Karpas-422 (cell line): Measurements from ENCODE around the gene EYA2. TPM values are rescaled to one million over a fixed set of nuclear protein-coding genes. Genes with fewer than 3 reads are reported as not detected.
"Not testable (repeated sequence)": the region's sequence is repeated elsewhere in the genome, so short reads cannot be mapped to it uniquely, and the experiment has no call there.

Experiments
- DNase-seq: peaks from one replicate; pipeline ENCODE4 v3.0.0-alpha.2; 2015
- H2AFZ ChIP-seq: fragments of 200-600 bp; sonication (generic); 2 replicates; pipeline ENCODE4 v1.6.1; 2014; ENCODE audit warnings: antibody characterized with exemption, low read length, mixed read lengths
- H3K27ac ChIP-seq: fragments of 200-600 bp; sonication (generic); 2 replicates; pipeline ENCODE4 v1.5.1; 2014; ENCODE audit warnings: mild to moderate bottlenecking, low read length, moderate library complexity
- H3K27me3 ChIP-seq: fragments of 200-600 bp; sonication (generic); 2 replicates; pipeline ENCODE4 v1.6.1; 2014; ENCODE audit warnings: low read length, mixed read lengths
- H3K36me3 ChIP-seq: fragments of 200-600 bp; sonication (generic); 2 replicates; pipeline ENCODE4 v1.6.1; 2014; ENCODE audit warnings: low read length, mixed read lengths; ENCODE audit not compliant: insufficient read depth
- H3K4me1 ChIP-seq: fragments of 200-600 bp; sonication (generic); 2 replicates; pipeline ENCODE4 v1.6.1; 2014; ENCODE audit warnings: mild to moderate bottlenecking, low read length, mixed read lengths
- H3K4me2 ChIP-seq: fragments of 200-600 bp; sonication (generic); 2 replicates; pipeline ENCODE4 v1.6.1; 2014; ENCODE audit warnings: low read length, low read depth, mild to moderate bottlenecking; ENCODE audit not compliant: poor library complexity, severe bottlenecking
- H3K4me3 ChIP-seq: fragments of 200-600 bp; sonication (generic); 2 replicates; pipeline ENCODE4 v1.5.1; 2014; ENCODE audit warnings: mild to moderate bottlenecking, antibody characterized with exemption, low read length, mixed read lengths
- H3K79me2 ChIP-seq: fragments of 200-600 bp; sonication (generic); 2 replicates; pipeline ENCODE4 v1.6.1; 2014; ENCODE audit warnings: mild to moderate bottlenecking, low read length, mixed read lengths
- H3K9ac ChIP-seq: fragments of 200-600 bp; sonication (generic); 2 replicates; pipeline ENCODE4 v1.6.0; 2014; ENCODE audit warnings: low read length
- H3K9me2 ChIP-seq: fragments of 200-600 bp; sonication (generic), shearing (Covaris generic); replicated peaks from 2 replicates; pipeline ENCODE4 v1.6.0; 2014; ENCODE audit warnings: mild to moderate bottlenecking, low read length, moderate library complexity; ENCODE audit not compliant: insufficient read depth
- H3K9me3 ChIP-seq: fragments of 300-700, 200-600 bp; sonication (generic); 2 replicates; pipeline ENCODE4 v1.6.1; 2014; ENCODE audit warnings: low read length, mixed read lengths
- H4K20me1 ChIP-seq: fragments of 200-600 bp; sonication (generic); 2 replicates; pipeline ENCODE4 v1.6.1; 2014; ENCODE audit warnings: mild to moderate bottlenecking, antibody characterized with exemption, low read length, low read depth; ENCODE audit not compliant: insufficient read depth
- total RNA-seq: library from RNA; depleted of rRNA; stranded (reverse); fragments of >200 nt; shearing (Covaris generic); gene quantifications from 2 replicates; pipeline ENCODE4 v1.2.3, GENCODE V29; 2014; ENCODE audit warnings: low replicate concordance

EYA2 gene
- total RNA-seq, 1 experiment from 2014 or later: not detected

- H3K4me3 ChIP-seq: no peak overlapping the region
- H3K9me2 ChIP-seq: no peaks in the 10 kb centered on the region
- no peak overlapping the region for H3K4me2 ChIP-seq
- no peaks in the 10 kb centered on the region for H3K36me3 ChIP-seq
- H3K9ac ChIP-seq: no peak overlapping the region
- no peak overlapping the region for H3K27ac ChIP-seq
- no peak overlapping the region for H2AFZ ChIP-seq
- DNase-seq: no peak
- no peaks in the 10 kb centered on the region for H4K20me1 ChIP-seq
- H3K9me3 ChIP-seq: no peaks in the 10 kb centered on the region
- no peaks in the 10 kb centered on the region for H3K79me2 ChIP-seq
- H3K27me3 ChIP-seq: no peaks in the 10 kb centered on the region
- H3K4me1 ChIP-seq: no peaks in the 10 kb centered on the region
Measured at GRCh38 chr20:46915575-46916257, 21.1 kb downstream of the EYA2 start.

GRCh38 chr20:46916258-46916603 is 21.6 kb downstream of the EYA2 start:
- Histone ChIP-seq H3K9me3 (no peaks in the 10 kb centered on the region), H3K9me2 (no peaks in the 10 kb centered on the region), H2AFZ (no peak overlapping the region), H3K4me1 (no peaks in the 10 kb centered on the region), H3K36me3 (no peaks in the 10 kb centered on the region), H3K9ac (no peak overlapping the region), H3K79me2 (no peaks in the 10 kb centered on the region), H3K27ac (no peak overlapping the region), H4K20me1 (no peaks in the 10 kb centered on the region), H3K4me2 (no peak overlapping the region), H3K4me3 (no peak overlapping the region), H3K27me3 (no peaks in the 10 kb centered on the region)
- no peak for DNase-seq

- H3K27me3 ChIP-seq: no peaks in the 10 kb centered on the region
- H3K79me2 ChIP-seq: no peaks in the 10 kb centered on the region
- no peak overlapping the region for H3K9ac ChIP-seq
- no peaks in the 10 kb centered on the region for H3K36me3 ChIP-seq
- no peaks in the 10 kb centered on the region for H3K4me1 ChIP-seq
- H3K4me3 ChIP-seq: no peak overlapping the region
- H2AFZ ChIP-seq: no peak overlapping the region
- no peak for DNase-seq
- no peak overlapping the region for H3K4me2 ChIP-seq
- H3K27ac ChIP-seq: no peak overlapping the region
- H3K9me3 ChIP-seq: no peaks in the 10 kb centered on the region
- H3K9me2 ChIP-seq: no peaks in the 10 kb centered on the region
- H4K20me1 ChIP-seq: no peaks in the 10 kb centered on the region
Measured at GRCh38 chr20:46917155-46917554, 22.5 kb downstream of the EYA2 start.

- DNase-seq: no peak
- Histone ChIP-seq H2AFZ (no peak overlapping the region), H4K20me1 (no peaks in the 10 kb centered on the region), H3K9me3 (no peaks in the 10 kb centered on the region), H3K36me3 (no peaks in the 10 kb centered on the region), H3K79me2 (no peaks in the 10 kb centered on the region), H3K9ac (no peak overlapping the region), H3K27me3 (no peaks in the 10 kb centered on the region), H3K4me3 (no peak overlapping the region), H3K4me2 (no peak overlapping the region), H3K4me1 (peaks cover 3% of the 10 kb centered on the region; the same call in 1 of the 2 replicates), H3K27ac (no peak overlapping the region), H3K9me2 (no peaks in the 10 kb centered on the region)
Measured at GRCh38 chr20:46920114-46920513, 25.5 kb downstream of the EYA2 start.

- not testable (repeated sequence) for H3K4me2 ChIP-seq, H3K4me3 ChIP-seq, H3K9ac ChIP-seq, H3K27me3 ChIP-seq, H2AFZ ChIP-seq, H3K9me3 ChIP-seq, H3K4me1 ChIP-seq, H4K20me1 ChIP-seq, H3K79me2 ChIP-seq, H3K9me2 ChIP-seq, H3K36me3 ChIP-seq, H3K27ac ChIP-seq, DNase-seq
Measured at GRCh38 chr20:46922841-46923240, 28.2 kb downstream of the EYA2 start.

GRCh38 chr20:46923550-46923949 is 28.9 kb downstream of the EYA2 start:
- no peak overlapping the region for H3K4me3 ChIP-seq
- no peak overlapping the region for H3K9ac ChIP-seq
- no peaks in the 10 kb centered on the region for H4K20me1 ChIP-seq
- H3K36me3 ChIP-seq: no peaks in the 10 kb centered on the region
- no peaks in the 10 kb centered on the region for H3K79me2 ChIP-seq
- H3K9me2 ChIP-seq: no peaks in the 10 kb centered on the region
- no peaks in the 10 kb centered on the region for H3K9me3 ChIP-seq
- no peak overlapping the region for H3K27ac ChIP-seq
- no peak overlapping the region for H3K4me2 ChIP-seq
- H3K4me1 ChIP-seq: peaks cover 5% of the 10 kb centered on the region; the same call in 1 of the 2 replicates
- no peak for DNase-seq
- no peak overlapping the region for H2AFZ ChIP-seq
- peaks cover 3% of the 10 kb centered on the region; the same call in 1 of the 2 replicates for H3K27me3 ChIP-seq

GRCh38 chr20:46928580-46929132 is 34.0 kb downstream of the EYA2 start:
- no peaks in the 10 kb centered on the region for H4K20me1 ChIP-seq
- H3K36me3 ChIP-seq: no peaks in the 10 kb centered on the region
- H3K4me2 ChIP-seq: no peak overlapping the region
- H3K79me2 ChIP-seq: no peaks in the 10 kb centered on the region
- H3K9ac ChIP-seq: no peak overlapping the region
- peaks cover 3% of the 10 kb centered on the region; the same call in 1 of the 2 replicates for H3K27me3 ChIP-seq
- H2AFZ ChIP-seq: no peak overlapping the region
- H3K4me1 ChIP-seq: peaks cover 5% of the 10 kb centered on the region; the same call in 1 of the 2 replicates
- DNase-seq: no peak
- H3K9me2 ChIP-seq: no peaks in the 10 kb centered on the region
- H3K27ac ChIP-seq: no peak overlapping the region
- H3K9me3 ChIP-seq: no peaks in the 10 kb centered on the region
- H3K4me3 ChIP-seq: no peak overlapping the region

GRCh38 chr20:46929902-46930301 is 35.3 kb downstream of the EYA2 start:
- Histone ChIP-seq H3K9me3 (no peaks in the 10 kb centered on the region), H3K4me3 (no peak overlapping the region), H2AFZ (no peak overlapping the region), H4K20me1 (no peaks in the 10 kb centered on the region), H3K9ac (no peak overlapping the region), H3K27me3 (peaks cover 3% of the 10 kb centered on the region; the same call in 1 of the 2 replicates), H3K9me2 (no peaks in the 10 kb centered on the region), H3K36me3 (no peaks in the 10 kb centered on the region), H3K79me2 (no peaks in the 10 kb centered on the region), H3K27ac (no peak overlapping the region), H3K4me1 (peaks cover 4% of the 10 kb centered on the region; the same call in 1 of the 2 replicates), H3K4me2 (no peak overlapping the region)
- no peak for DNase-seq
